OCI-LY7 (cell line): ENCODE data around the gene SORCS3. TPM values are rescaled to one million over a fixed set of nuclear protein-coding genes. Genes with fewer than 3 reads are reported as not detected.

Source experiments
- BruUV-seq: library from RNA; stranded (reverse); fragments of 400-500 nt; replicated peaks from 2 replicates; lab custom pipeline; 2021; lab: Mats Ljungman, UMichigan
- CTCF ChIA-PET: fragments of 300-600 bp; sonication (Branson Sonifier 250); formaldehyde crosslinking; loops from one replicate; lab custom pipeline; 2022; ENCODE audit warnings: antibody characterized with exemption; ENCODE audit not compliant: unreplicated experiment; lab: Charles Lee
- POLR2A ChIA-PET: fragments of 300-600 bp; sonication (Branson Sonifier 250); formaldehyde crosslinking; loops from one replicate; lab custom pipeline; 2022; ENCODE audit warnings: antibody characterized with exemption; lab: Charles Lee
- DNase-seq: peaks from one replicate; pipeline ENCODE4 v3.0.0-alpha.2; 2015; ENCODE audit warnings: low spot score
- H2AFZ ChIP-seq: fragments of 200-600 bp; sonication (generic), shearing (Covaris generic); 2 replicates; pipeline ENCODE4 v1.6.1; 2014; ENCODE audit warnings: mild to moderate bottlenecking, antibody characterized with exemption, low read length, moderate library complexity
- H3K27ac ChIP-seq: fragments of 200-600 bp; sonication (generic); 2 replicates; pipeline ENCODE4 v1.5.1; 2014; ENCODE audit warnings: mixed run types, low read depth, mild to moderate bottlenecking, moderate library complexity, low read length, inconsistent platforms; ENCODE audit not compliant: poor library complexity, severe bottlenecking
- H3K36me3 ChIP-seq: fragments of 200-600 bp; sonication (generic); 2 replicates; pipeline ENCODE4 v1.6.1; 2014; ENCODE audit warnings: mild to moderate bottlenecking, antibody characterized with exemption, low read length, moderate library complexity, mixed read lengths; ENCODE audit not compliant: insufficient read depth
- H3K4me1 ChIP-seq: fragments of 200-600 bp; sonication (generic); 2 replicates; pipeline ENCODE4 v1.5.1; 2014; ENCODE audit warnings: mild to moderate bottlenecking, low read length; ENCODE audit not compliant: insufficient read depth, poor library complexity, severe bottlenecking
- H3K4me2 ChIP-seq: fragments of 200-600 bp; sonication (generic); 2 replicates; pipeline ENCODE4 v1.6.1; 2014; ENCODE audit warnings: mild to moderate bottlenecking, low read length
- H3K4me3 ChIP-seq: fragments of 200-600 bp; sonication (generic); 2 replicates; pipeline ENCODE4 v1.5.1; 2014; ENCODE audit warnings: mild to moderate bottlenecking, low read depth, low read length; ENCODE audit not compliant: poor library complexity, severe bottlenecking
- H3K79me2 ChIP-seq: fragments of 200-600 bp; sonication (generic); 2 replicates; pipeline ENCODE4 v1.6.1; 2016; ENCODE audit warnings: low read depth, mild to moderate bottlenecking, low read length, moderate library complexity, mixed read lengths; ENCODE audit not compliant: insufficient read depth
- H3K9me2 ChIP-seq: fragments of 200-600 bp; sonication (generic); 2 replicates; pipeline ENCODE4 v1.6.1; 2016; ENCODE audit warnings: mild to moderate bottlenecking, low read length, mixed read lengths; ENCODE audit not compliant: insufficient read depth
- H3K9me3 ChIP-seq: fragments of 200-600 bp; sonication (generic); 2 replicates; pipeline ENCODE4 v1.6.1; 2014; ENCODE audit warnings: mild to moderate bottlenecking, mixed run types, low read length, mixed read lengths
- H4K20me1 ChIP-seq: fragments of 200-600 bp; sonication (generic); 2 replicates; pipeline ENCODE4 v1.6.1; 2014; ENCODE audit warnings: mild to moderate bottlenecking, antibody characterized with exemption, low read length, moderate library complexity, mixed read lengths; ENCODE audit not compliant: insufficient read depth
- EZH2phosphoT487 ChIP-seq: fragments of 200-600 bp; sonication (generic); IDR thresholded peaks from 2 replicates; pipeline ENCODE4 v1.6.1; 2018; ENCODE audit warnings: low read depth, borderline replicate concordance, mild to moderate bottlenecking, mixed run types, antibody characterized with exemption, low read length, moderate library complexity, mixed read lengths
- intact Hi-C: fragments of 100-400 bp; cut with micrococcal nuclease; formaldehyde crosslinking; loops from one replicate; pipeline ENCODE4 v1.10.0; 2022; ENCODE audit not compliant: unreplicated experiment
- total RNA-seq, 2 experiments: library from RNA; depleted of rRNA in 1 of 2; stranded (reverse); fragments of >200 nt in 1 of 2; shearing (Covaris generic) in 1 of 2; gene quantifications; 2 replicates each; pipeline ENCODE4 v1.2.3, GENCODE V29; 2014 to 2022
- TF ChIP-seq, protein P1 (sequence below): fragments of 200-600 bp; sonication (generic); conservative IDR thresholded peaks from 2 replicates; pipeline ENCODE4 v1.5.1; 2014; ENCODE audit warnings: mild to moderate bottlenecking, antibody characterized with exemption, low read length, moderate library complexity, mixed read lengths

SORCS3 gene
- total RNA-seq, 2 experiments from 2014 or later = not detected

DNA sequence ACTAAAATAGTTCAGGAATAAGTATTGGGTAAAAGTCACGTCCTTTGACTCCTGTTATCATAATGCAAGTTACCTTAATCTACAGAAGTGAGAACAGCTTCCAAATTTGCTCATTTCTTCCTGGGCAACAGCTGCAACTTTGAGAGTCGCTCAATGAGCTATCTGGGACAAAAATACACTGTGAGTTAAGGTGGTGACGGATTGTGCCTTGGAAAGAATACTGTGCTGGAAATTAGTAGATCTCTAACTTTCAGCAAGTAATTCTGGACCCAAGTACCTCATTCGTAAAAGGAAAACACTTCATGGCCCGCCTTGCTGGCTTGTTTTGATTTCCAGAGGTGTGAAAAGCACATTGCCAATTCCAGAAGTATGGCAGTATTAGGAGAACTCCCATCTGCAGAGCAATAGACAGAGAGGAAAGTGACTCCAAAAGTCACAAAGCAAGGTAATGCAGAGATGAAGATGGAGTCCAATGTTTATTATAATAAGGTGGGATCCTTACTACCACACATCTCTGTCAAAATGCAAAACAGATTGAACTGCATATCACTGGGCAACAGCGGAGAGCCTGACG, 626.0 kb downstream of the SORCS3 start:
- Histone ChIP-seq H4K20me1 (no peaks in the 10 kb centered on the region), H3K4me3 (no peak overlapping the region), H3K79me2 (no peaks in the 10 kb centered on the region), H2AFZ (no peak overlapping the region), H3K9me2 (no peaks in the 10 kb centered on the region), H3K4me1 (no peaks in the 10 kb centered on the region), H3K9me3 (no peaks in the 10 kb centered on the region), H3K27ac (no peak overlapping the region), H3K4me2 (no peak overlapping the region), H3K36me3 (no peaks in the 10 kb centered on the region)
- CTCF ChIA-PET = no interaction called here
- TF ChIP-seq, protein P1, sequence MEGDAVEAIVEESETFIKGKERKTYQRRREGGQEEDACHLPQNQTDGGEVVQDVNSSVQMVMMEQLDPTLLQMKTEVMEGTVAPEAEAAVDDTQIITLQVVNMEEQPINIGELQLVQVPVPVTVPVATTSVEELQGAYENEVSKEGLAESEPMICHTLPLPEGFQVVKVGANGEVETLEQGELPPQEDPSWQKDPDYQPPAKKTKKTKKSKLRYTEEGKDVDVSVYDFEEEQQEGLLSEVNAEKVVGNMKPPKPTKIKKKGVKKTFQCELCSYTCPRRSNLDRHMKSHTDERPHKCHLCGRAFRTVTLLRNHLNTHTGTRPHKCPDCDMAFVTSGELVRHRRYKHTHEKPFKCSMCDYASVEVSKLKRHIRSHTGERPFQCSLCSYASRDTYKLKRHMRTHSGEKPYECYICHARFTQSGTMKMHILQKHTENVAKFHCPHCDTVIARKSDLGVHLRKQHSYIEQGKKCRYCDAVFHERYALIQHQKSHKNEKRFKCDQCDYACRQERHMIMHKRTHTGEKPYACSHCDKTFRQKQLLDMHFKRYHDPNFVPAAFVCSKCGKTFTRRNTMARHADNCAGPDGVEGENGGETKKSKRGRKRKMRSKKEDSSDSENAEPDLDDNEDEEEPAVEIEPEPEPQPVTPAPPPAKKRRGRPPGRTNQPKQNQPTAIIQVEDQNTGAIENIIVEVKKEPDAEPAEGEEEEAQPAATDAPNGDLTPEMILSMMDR = no peak
- TF ChIP-seq EZH2phosphoT487 = no peak
- intact Hi-C loops = no loop called here
- BruUV-seq = no TSS peak
- POLR2A ChIA-PET = no interaction called here
- no peak for DNase-seq

DNA sequence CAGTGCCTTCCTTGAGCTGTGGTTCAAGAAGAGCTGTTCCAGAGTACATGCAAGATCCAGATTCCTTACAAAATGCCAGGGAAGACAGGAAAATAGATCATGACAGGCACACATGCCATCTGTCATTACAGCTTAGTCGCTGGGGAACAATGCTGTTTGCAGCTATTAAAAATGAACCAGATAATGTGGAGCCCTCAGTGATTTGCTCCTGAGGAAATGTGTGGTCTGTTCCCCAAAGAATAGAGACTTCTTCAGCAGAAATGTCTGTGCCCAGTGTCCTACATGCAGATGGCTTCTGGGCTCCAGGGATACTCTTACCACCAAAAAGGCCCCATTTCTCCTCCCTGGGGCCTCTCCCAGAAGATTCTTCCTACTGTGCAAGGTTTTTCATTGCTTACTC, 627.9 kb downstream of the SORCS3 start:
- no peak overlapping the region for H3K27ac ChIP-seq
- no peak overlapping the region for H3K4me3 ChIP-seq
- H4K20me1 ChIP-seq = no peaks in the 10 kb centered on the region
- H3K9me3 ChIP-seq = no peaks in the 10 kb centered on the region
- ChIA-PET POLR2A (no interaction called here), CTCF (no interaction called here)
- H3K4me1 ChIP-seq = no peaks in the 10 kb centered on the region
- intact Hi-C loops = no loop called here
- no peaks in the 10 kb centered on the region for H3K36me3 ChIP-seq
- no peak for DNase-seq
- no TSS peak for BruUV-seq
- TF ChIP-seq EZH2phosphoT487 = no peak
- no peaks in the 10 kb centered on the region for H3K79me2 ChIP-seq
- no peak overlapping the region for H3K4me2 ChIP-seq
- H2AFZ ChIP-seq = no peak overlapping the region
- no peaks in the 10 kb centered on the region for H3K9me2 ChIP-seq

DNA sequence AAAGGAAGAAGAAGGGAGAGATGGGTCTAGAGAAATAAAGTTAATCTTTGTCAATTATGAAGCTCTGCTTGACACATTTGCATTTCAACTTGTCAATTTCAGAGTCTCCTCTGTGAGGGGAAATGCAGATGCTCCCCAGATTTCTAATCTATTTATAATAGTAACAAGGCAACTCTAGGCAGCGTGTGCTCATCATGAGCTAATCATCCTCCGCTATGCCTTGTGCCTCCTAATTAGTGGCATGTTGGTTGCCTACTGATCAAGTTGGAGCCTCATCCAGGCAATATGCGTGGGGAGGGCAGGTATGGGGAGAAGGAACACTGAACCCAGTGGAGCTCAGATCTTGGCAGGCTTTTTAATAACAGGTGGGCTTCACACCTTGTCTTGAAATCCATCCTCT, 628.6 kb downstream of the SORCS3 start:
- POLR2A ChIA-PET = interaction anchor here (0.6 to 1.1 kb wide), 2 partner anchors 18 to 66 kb away, joined by 3 to 4 read pairs; no protein-coding TSS in a partner anchor
- Histone ChIP-seq H3K9me2 (no peaks in the 10 kb centered on the region), H3K4me2 (no peak overlapping the region), H2AFZ (no peak overlapping the region), H3K4me1 (no peaks in the 10 kb centered on the region), H3K4me3 (no peak overlapping the region), H3K79me2 (no peaks in the 10 kb centered on the region), H4K20me1 (no peaks in the 10 kb centered on the region), H3K36me3 (no peaks in the 10 kb centered on the region), H3K27ac (no peak overlapping the region), H3K9me3 (no peaks in the 10 kb centered on the region)
- CTCF ChIA-PET = no interaction called here
- TF ChIP-seq EZH2phosphoT487 = no peak
- TF ChIP-seq, protein P1 = no peak
- intact Hi-C loops = no loop called here
- no TSS peak for BruUV-seq
- no peak for DNase-seq
